Progenitor cell of endocrine pancreas (in vitro differentiated cells): ENCODE measurements around the gene PIGR. TPM values are rescaled to one million over a fixed set of nuclear protein-coding genes. Genes with fewer than 3 reads are reported as not detected.

Source experiments
- DNase-seq: peaks from one replicate; pipeline ENCODE4 v3.0.0; 2021; ENCODE audit warnings: low spot score; ENCODE audit not compliant: unreplicated experiment
- H3K27ac Mint-ChIP-seq: 2 replicates; pipeline ENCODE4 v1.8.0; 2021; ENCODE audit warnings: mild to moderate bottlenecking, moderate library complexity, mixed read lengths
- H3K27me3 Mint-ChIP-seq: 2 replicates; pipeline ENCODE4 v1.8.0; 2021; ENCODE audit warnings: mixed read lengths
- H3K36me3 Mint-ChIP-seq: 2 replicates; pipeline ENCODE4 v1.8.0; 2022; ENCODE audit warnings: mixed read lengths; ENCODE audit not compliant: insufficient read depth
- H3K4me1 Mint-ChIP-seq: 2 replicates; pipeline ENCODE4 v1.8.0; 2021; ENCODE audit warnings: low read depth, mixed read lengths
- H3K4me3 Mint-ChIP-seq: 2 replicates; pipeline ENCODE4 v1.8.0; 2021; ENCODE audit warnings: low read depth, mild to moderate bottlenecking, moderate library complexity, mixed read lengths
- H3K9me3 Mint-ChIP-seq: 2 replicates; pipeline ENCODE4 v1.8.0; 2021; ENCODE audit warnings: low read depth, mixed read lengths
- total RNA-seq: library from RNA; stranded (reverse); gene quantifications from 2 replicates; pipeline ENCODE4 v1.2.1, GENCODE V29; 2021
- TF ChIP-seq, protein P1 (sequence below): fragments of 200-600 bp; sonication (generic); IDR thresholded peaks from one replicate; pipeline ENCODE4 v1.5.0; 2021; ENCODE audit warnings: antibody characterized with exemption, mild to moderate bottlenecking; ENCODE audit not compliant: unreplicated experiment

PIGR gene
- total RNA-seq, 1 donor from 2014 or later = not detected

DNA sequence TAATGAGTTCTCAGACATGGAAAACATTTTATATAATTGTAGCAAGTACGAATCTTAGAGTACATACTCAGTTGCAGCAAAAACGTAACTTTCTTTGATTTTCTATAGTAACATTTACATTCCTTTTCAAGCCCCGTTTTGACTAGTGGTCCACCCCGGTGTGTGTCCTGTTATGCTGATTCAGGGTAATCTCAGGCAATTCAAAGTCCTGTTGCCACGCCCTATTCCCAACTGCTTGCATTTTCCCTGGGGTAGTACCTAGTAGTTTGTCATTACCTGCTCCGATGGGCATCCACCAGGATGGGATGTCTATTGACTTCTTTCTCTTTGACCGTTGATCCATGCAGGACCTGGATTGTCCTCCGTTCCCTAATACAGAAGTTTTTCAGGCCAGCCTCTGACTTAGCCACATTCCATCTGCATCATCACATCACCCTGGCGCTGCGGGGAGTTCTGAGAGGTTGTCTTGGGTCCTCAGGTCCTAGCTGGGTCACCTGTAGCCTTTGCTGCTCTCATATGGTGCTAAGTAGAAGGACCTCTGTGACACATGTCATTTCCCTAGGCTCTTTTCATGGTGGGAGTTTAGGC lies 39.0 kb upstream of the PIGR start:
- no peaks in the 10 kb centered on the region for H3K4me1 Mint-ChIP-seq
- TF ChIP-seq, protein P1, sequence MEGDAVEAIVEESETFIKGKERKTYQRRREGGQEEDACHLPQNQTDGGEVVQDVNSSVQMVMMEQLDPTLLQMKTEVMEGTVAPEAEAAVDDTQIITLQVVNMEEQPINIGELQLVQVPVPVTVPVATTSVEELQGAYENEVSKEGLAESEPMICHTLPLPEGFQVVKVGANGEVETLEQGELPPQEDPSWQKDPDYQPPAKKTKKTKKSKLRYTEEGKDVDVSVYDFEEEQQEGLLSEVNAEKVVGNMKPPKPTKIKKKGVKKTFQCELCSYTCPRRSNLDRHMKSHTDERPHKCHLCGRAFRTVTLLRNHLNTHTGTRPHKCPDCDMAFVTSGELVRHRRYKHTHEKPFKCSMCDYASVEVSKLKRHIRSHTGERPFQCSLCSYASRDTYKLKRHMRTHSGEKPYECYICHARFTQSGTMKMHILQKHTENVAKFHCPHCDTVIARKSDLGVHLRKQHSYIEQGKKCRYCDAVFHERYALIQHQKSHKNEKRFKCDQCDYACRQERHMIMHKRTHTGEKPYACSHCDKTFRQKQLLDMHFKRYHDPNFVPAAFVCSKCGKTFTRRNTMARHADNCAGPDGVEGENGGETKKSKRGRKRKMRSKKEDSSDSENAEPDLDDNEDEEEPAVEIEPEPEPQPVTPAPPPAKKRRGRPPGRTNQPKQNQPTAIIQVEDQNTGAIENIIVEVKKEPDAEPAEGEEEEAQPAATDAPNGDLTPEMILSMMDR = no peak
- H3K9me3 Mint-ChIP-seq = no peaks in the 10 kb centered on the region
- no peak overlapping the region for H3K4me3 Mint-ChIP-seq
- no peaks in the 10 kb centered on the region for H3K36me3 Mint-ChIP-seq
- H3K27me3 Mint-ChIP-seq = peaks cover 44% of the 10 kb centered on the region
- H3K27ac Mint-ChIP-seq = no peak overlapping the region
- DNase-seq = no peak

DNA sequence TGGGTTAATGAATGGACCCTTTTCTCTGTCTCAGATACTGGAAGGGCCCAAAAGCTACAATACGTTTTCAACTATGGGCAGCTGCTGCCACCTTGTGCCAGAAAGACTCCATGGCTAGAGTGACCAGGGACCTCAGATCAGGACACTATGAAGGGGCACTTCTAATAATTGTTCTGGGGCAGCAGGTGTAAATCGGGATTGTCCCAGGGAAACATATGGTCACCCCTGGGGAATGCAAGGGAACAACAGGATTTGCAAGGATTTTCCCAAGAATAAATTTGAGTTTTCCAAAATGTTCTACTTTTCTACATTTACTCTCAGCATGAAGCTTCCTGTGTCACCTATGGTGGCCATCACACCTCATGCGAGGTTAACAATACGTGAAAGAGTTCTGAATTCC lies 36.0 kb upstream of the PIGR start:
- no peak overlapping the region for H3K4me3 Mint-ChIP-seq
- peaks cover 4% of the 10 kb centered on the region for H3K4me1 Mint-ChIP-seq
- H3K36me3 Mint-ChIP-seq = no peaks in the 10 kb centered on the region
- DNase-seq = peak; percentile 48
- H3K9me3 Mint-ChIP-seq = no peaks in the 10 kb centered on the region
- TF ChIP-seq, protein P1 = peak; percentile 82
- H3K27ac Mint-ChIP-seq = no peak overlapping the region
- peaks cover 30% of the 10 kb centered on the region for H3K27me3 Mint-ChIP-seq

DNA sequence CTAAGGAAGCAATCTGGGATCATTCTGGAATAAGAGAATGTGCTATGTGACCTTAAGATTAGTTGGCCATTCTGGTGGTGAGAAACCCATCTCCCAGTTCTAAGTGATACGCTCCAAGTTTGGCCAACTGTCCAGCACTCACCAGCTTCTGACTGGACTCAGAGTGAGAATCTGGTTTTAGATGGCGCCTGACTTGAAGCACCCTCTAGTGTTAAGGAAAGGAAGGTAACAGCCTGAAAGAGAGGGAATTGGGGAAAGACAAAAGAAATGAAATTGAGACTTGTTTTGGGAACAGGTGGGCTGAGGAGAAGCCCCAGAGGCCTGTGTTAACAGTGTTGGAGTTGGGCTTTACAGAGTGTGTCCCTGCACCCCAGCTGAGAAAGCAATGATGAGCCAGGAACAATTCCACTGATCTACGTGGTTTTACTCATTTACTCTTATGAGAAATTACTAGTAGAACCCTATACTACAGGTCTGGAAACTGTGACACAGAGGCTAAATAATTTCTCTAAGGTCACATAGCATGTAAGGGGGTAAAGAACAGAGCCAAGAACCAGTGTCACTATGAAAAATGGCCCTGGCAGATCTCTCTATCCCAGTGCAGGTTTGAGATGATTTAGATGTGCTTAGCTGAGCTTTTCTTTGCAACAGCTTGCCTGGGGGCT lies 33.2 kb upstream of the PIGR start:
- TF ChIP-seq, protein P1 = peak; percentile 59
- no peaks in the 10 kb centered on the region for H3K9me3 Mint-ChIP-seq
- H3K4me3 Mint-ChIP-seq = no peak overlapping the region
- no peak for DNase-seq
- H3K4me1 Mint-ChIP-seq = peaks cover 4% of the 10 kb centered on the region
- H3K27ac Mint-ChIP-seq = no peak overlapping the region
- H3K36me3 Mint-ChIP-seq = no peaks in the 10 kb centered on the region
- peaks cover 25% of the 10 kb centered on the region for H3K27me3 Mint-ChIP-seq

DNA sequence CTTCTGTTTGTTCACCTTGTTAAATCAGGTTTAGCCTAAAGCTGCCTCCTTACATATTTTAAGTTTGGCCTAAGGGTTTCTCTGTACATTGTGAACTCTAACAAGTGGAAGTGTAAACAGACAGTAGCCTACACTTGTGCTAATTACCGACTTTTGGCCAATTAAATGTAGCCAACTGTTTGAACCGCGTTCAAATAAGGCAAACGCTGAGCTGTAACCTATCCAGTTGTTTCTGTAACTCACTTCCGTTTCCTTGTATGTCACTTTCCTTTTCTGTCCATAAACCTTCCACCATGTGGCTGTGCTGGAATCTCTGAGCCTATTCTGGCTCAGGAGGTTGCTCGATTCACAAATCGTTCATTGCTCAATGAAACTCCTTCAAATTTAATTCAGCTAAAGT lies 32.0 kb upstream of the PIGR start:
- Mint-ChIP-seq H3K9me3 (no peaks in the 10 kb centered on the region), H3K36me3 (no peaks in the 10 kb centered on the region), H3K27me3 (peaks cover 24% of the 10 kb centered on the region), H3K4me1 (peaks cover 6% of the 10 kb centered on the region), H3K4me3 (no peak overlapping the region), H3K27ac (no peak overlapping the region)
- TF ChIP-seq, protein P1 = no peak
- no peak for DNase-seq

DNA sequence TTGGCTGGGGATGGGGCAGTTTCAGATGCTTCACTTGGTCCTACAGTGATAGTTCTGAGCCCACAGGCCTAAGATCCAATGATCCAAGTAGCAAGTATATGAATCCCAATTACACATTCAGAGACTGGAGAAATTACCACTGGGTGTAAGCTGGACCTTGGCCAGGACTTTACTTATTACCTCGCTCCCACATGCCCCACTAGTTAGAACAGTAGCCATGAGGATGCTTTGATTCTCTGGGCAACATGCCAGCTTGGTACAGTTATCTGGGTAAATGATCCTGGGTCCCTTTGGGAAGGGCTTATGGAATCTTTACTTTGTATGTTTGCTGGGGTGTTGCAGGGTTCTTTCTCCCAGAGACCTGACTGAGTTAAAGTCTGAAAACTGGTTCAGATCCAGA lies 29.0 kb upstream of the PIGR start:
- peaks cover 16% of the 10 kb centered on the region for H3K4me1 Mint-ChIP-seq
- peaks cover 19% of the 10 kb centered on the region for H3K27me3 Mint-ChIP-seq
- no peaks in the 10 kb centered on the region for H3K36me3 Mint-ChIP-seq
- H3K9me3 Mint-ChIP-seq = no peaks in the 10 kb centered on the region
- H3K27ac Mint-ChIP-seq = no peak overlapping the region
- DNase-seq = no peak
- TF ChIP-seq, protein P1 = no peak
- H3K4me3 Mint-ChIP-seq = no peak overlapping the region
